Activated gamma-delta T cell treated with anti-CD3 and anti-CD28 coated beads, Interleukin-2, amount 50 U/mL, for 16 hours (primary cell): ENCODE data around the gene GSTM1.
"Not testable (repeated sequence)": the region's sequence is repeated elsewhere in the genome, so short reads cannot be mapped to it uniquely, and the experiment has no call there.

Experiments used
- DNase-seq: peaks from one replicate; pipeline ENCODE4 v3.0.0-alpha.2; 2020; ENCODE audit warnings: low read depth

The GSTM1 gene

GRCh38 chr1:109697861-109698260, 10.2 kb downstream of the GSTM1 start:
- DNase-seq = not testable (repeated sequence)

GRCh38 chr1:109702940-109703339, 15.3 kb downstream of the GSTM1 start:
- DNase-seq = not testable (repeated sequence)

- DNase-seq = no peak
Measured at GRCh38 chr1:109704173-109704572, 16.6 kb downstream of the GSTM1 start.

GRCh38 chr1:109705411-109705810, 17.8 kb downstream of the GSTM1 start:
- no peak for DNase-seq

- not testable (repeated sequence) for DNase-seq
Measured at GRCh38 chr1:109708949-109709348, 21.3 kb downstream of the GSTM1 start.

- not testable (repeated sequence) for DNase-seq
Measured at GRCh38 chr1:109709822-109710221, 22.2 kb downstream of the GSTM1 start.

- not testable (repeated sequence) for DNase-seq
Measured at GRCh38 chr1:109711593-109712320, 24.1 kb downstream of the GSTM1 start, which contains the start of gene GSTM5. TSS of gene GSTM5 (plus strand) at chr1:109712251. CDS start at chr1:109712313, 62 bp downstream.

- DNase-seq = no peak
Measured at GRCh38 chr1:109712321-109712864, 24.8 kb downstream of the GSTM1 start.

- no peak for DNase-seq
Measured at GRCh38 chr1:109713636-109714035, 26.0 kb downstream of the GSTM1 start.

- no peak for DNase-seq
Measured at GRCh38 chr1:109714661-109715372, 27.2 kb downstream of the GSTM1 start.

- DNase-seq = no peak
Measured at GRCh38 chr1:109716121-109716520, 28.5 kb downstream of the GSTM1 start.

- DNase-seq = no peak
Measured at GRCh38 chr1:109716570-109717090, 29.0 kb downstream of the GSTM1 start.

GRCh38 chr1:109717729-109718128, 30.1 kb downstream of the GSTM1 start:
- DNase-seq = no peak

- DNase-seq = no peak
Measured at GRCh38 chr1:109718495-109718894, 30.9 kb downstream of the GSTM1 start.

- no peak for DNase-seq
Measured at GRCh38 chr1:109719337-109719837, 31.8 kb downstream of the GSTM1 start.

GRCh38 chr1:109721042-109721441, 33.4 kb downstream of the GSTM1 start:
- no peak for DNase-seq

GRCh38 chr1:109721971-109722370, 34.4 kb downstream of the GSTM1 start:
- DNase-seq = no peak

- DNase-seq = no peak
Measured at GRCh38 chr1:109722908-109723691, 35.5 kb downstream of the GSTM1 start.

GRCh38 chr1:109724933-109725332, 37.3 kb downstream of the GSTM1 start:
- DNase-seq = no peak

- no peak for DNase-seq
Measured at GRCh38 chr1:109725510-109725909, 37.9 kb downstream of the GSTM1 start.

- DNase-seq = no peak
Measured at GRCh38 chr1:109726007-109726406, 38.4 kb downstream of the GSTM1 start.
